ENCODE data around the gene SPTB.

SPTB gene

DNA sequence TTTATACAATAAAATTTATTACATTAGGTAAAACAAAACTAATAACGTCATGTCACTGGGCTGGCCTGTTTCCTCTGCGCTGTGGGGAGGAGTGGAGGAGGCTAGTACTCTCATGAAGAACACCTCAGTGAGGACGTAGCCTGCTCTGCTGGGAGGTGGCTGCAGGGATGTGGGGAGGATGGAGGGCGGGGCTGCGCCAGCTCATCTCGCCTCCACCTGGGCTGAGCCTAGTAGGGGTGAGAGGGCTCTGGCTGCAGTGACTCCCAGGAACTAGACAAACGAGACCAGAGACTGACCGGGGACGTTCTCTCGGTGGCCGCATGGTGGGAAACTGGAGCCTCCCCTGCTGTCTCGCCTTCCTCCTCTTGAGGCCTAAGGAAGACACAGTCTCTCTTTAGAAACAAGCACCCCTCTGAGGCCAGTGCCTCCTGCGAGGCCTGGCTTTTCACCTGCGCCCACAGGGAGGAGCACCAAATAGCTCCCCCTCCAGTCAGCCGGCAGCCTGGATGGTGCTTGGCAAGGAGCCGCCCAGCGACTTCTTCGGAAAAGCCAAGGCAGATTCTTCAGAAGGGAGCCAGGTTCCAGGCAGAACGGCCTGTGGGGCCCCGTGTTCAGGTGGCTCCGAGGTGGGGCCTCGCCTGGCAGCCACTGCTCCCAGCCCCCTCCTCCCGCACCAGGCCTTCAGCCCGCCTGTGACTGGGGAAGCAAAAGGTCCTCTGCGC lies 113.1 kb downstream of the SPTB start:
- DNase-seq (ENCODE audit: low read depth, low spot score), result no peak

DNA sequence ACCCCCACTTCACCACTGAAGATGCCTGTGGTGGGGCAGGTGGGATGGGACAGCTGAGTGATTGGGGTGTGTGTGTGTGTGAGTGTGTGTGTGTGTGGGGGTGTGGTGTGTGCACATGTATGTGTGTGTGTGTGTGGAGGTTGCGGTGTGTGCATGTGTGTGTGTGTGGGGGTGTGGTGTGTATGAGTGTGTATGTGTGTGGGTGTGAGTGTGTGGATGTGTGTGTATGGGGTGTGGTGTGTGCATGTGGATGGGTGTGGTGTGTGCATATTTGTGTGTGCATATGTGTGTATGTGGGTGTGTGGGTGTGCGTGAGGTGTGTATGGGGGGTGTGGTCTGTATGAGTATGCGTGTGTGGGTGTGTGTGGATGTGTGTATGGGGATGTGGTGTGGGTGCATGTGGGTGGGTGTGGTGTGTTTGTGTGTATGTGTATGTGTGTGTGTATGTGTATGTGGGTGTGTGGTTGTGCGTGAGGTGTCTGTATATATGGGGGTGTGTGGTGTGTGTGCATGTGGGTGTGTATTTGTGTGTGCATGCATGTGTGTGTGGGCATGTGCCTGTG lies 113.9 kb downstream of the SPTB start:
- no peak for DNase-seq (ENCODE audit: low read depth, low spot score)

GRCh38 chr14:64764641-64765520 lies 114.8 kb downstream of the SPTB start:
- peak; percentile 92 for DNase-seq (ENCODE audit: low read depth, low spot score)

GRCh38 chr14:64763801-64764621 lies 115.7 kb downstream of the SPTB start:
- DNase-seq (ENCODE audit: low read depth, low spot score), result peak; percentile 24

DNA sequence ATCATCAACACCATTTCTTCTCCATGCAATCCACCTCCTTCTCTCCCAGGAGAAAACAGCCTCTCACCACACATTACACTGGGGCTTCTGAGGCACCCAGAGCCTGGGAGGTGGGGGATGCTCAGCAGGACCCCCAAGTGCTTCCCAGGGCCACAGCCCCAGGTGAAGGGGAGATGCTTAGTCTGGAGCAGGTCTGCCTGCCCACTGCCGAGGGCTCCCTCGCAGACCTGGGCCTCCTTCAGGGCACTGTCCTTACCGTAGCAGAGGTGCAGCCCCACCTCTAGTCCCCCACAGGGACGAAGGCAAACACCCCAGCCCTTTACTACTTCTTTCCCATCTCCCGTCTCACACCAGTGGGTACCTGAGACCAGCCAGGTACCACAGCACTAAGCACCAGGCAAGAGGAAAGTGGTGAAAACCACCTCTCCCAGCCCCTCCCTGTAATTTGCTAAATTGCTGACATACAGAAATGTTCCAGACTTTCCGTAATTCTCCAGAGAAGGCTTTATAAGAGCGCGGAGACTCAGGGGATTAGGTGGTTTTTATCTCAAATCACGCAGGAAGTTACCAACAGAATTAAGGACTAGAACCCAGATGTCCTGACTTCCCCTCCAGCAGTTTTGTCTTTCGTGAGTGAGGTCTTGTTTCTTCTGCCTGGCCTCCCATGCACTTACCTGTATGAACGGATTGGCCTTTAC lies 116.5 kb downstream of the SPTB start:
- no peak for DNase-seq (ENCODE audit: low read depth, low spot score)

DNA sequence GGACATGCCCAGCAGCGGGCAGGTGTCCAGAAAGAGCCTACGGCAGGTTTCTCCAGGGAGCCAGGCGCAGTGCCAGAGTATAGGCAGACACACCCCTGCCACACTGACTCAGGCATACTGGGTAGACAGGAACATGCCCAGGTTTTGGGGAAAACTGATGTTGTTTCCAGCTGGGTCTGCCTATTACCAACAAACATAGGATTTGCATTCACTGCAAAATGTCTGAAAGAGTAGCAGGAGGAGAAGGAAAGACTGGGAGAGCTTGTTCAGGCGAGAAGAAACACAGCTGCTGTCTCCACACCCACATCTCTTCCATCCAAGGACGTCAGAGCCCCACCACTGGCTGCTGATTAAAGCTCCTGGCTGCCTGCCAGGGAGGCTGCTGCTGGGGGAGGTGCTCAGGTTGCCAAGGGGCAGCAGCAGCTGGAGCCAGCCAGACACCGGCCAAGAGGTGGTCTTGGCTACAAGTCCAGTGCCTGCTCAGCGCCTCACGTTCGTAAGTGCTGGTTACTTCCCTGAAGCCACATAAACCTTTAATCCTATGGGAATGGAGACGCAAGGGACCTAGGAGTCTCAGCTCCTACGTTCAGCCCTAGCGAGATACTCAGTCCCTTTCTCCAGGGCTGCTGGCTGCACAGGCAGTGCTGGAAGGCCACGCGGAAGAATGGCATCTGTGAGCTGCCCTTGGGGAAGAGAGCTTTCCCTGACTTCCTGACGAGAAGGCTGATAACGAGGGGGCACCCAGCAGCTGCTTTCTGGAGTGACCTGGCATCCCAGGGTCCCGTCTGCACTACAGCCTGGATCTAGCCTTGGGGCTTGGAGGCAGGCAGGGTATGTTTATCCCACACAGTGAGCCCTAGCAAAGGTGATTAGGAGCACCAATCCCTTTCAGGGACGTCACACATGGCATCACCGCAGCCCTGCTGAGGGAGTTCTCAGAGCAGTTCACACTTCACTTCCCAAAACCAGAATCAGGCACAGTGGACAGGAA lies 117.4 kb downstream of the SPTB start:
- DNase-seq (ENCODE audit: low read depth, low spot score), result peak; percentile 89

- DNase-seq (ENCODE audit: low read depth, low spot score), result peak; percentile 26
Measured at GRCh38 chr14:64761441-64762043, 118.2 kb downstream of the SPTB start.

- DNase-seq (ENCODE audit: low read depth, low spot score), result no peak
Measured at GRCh38 chr14:64760916-64761315, 118.8 kb downstream of the SPTB start.

- DNase-seq (ENCODE audit: low read depth, low spot score), result peak; percentile 47
Measured at GRCh38 chr14:64760146-64760755, 119.5 kb downstream of the SPTB start.

DNA sequence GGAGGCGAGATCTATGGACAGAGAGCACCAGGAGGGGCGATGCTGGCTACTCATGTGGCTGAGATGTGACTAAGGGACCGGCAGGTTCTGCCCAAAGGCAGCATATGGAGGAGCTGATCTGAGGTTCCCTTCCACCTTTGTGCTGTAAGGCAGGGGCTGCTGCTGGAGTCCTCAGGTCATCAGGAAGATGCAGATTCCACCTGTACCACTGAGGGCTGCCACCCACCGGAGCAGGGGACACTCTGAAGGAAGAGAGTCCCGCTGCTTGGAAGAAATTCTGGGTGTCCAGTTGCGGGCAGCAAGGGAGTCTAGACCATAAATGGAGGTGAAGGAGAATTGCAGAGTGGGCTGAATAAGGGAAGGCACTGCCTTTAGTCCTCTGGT lies 120.2 kb downstream of the SPTB start:
- DNase-seq (ENCODE audit: low read depth, low spot score), result no peak

DNA sequence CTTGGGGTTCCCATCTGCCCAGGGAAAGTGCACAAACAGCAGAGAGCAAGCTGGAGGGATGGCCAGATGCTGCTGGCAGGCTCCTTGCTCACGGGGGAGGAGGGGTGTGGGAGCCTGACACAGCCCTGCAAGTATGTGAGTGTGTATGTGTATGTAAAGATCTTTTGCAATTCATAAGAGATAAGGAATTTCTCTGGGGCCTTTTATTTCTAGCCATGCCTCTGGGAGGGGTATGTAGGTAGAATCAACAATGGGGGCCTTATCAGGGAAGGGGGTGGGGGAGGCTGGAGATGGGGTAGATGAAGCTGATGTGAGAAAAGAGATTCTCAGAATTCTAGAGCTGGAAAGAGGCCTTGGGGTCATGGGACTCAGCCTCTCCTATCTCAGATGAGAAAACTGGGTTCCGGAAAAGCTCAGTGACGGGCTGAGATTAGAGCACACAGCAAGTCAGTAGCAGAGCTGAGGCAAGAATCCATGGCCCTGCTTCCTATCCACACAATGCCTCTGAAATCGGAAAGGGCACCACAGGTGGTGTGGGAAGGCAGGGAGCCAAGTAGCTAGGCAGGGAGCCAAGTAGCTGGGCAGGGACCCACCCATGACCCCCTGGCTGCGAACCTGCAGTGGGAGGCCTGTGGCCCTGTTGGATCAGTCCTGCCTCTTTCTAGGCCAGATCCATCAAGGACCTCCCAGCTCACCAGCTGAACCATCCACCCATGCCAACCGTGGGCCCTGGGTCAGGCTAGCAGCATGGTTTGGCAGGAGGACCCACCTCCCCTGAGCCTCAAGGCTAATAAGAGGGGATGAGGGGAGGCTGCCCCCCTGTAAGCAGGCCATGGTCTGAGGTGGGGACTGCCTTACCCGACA lies 120.8 kb downstream of the SPTB start:
- peak; percentile 86 for DNase-seq (ENCODE audit: low read depth, low spot score)

GRCh38 chr14:64758025-64758521 lies 121.6 kb downstream of the SPTB start:
- DNase-seq (ENCODE audit: low read depth, low spot score), result peak; percentile 53

GRCh38 chr14:64757601-64758000 lies 122.1 kb downstream of the SPTB start:
- no peak for DNase-seq (ENCODE audit: low read depth, low spot score)

DNA sequence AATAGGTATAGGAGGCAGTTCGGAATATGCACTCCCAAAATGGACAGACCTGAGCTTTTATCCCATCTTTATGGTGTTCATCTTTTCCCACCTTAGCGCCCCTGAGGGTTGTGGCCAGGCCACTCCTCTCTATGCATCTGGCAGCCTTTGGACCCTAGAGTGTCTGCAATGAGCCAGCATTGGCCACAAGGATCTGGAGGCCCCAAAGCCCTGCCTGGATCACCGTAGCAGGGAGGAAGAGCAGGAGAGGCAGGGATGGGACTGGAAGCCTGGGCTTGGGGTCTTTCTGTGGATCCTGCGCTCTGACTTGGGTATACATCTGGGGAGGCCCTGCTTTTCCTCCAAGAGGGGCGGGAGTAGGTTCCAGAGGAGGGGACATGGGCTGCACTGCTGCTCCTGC lies 123.0 kb downstream of the SPTB start:
- DNase-seq (ENCODE audit: low read depth, low spot score), result no peak

DNA sequence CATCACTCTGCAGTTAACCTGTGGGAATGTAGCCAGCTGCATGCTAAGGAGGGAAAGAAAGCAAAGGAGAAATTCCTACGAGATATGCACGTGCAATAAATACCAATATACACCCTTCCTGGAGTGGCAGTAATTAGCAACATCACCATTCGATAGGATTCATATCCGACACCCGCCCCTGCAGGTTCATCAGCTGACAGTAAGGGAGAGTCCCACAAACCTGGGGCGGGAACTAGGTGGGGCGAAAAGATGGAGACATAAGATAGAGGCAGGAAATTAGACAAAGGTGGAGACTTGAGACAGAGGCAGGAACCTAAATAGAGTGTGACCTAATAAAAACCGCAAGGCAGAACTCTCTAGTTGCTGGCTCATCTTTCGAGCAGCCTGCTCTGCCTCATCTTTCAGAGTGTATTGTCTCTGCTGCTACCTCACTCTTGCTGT lies 123.9 kb downstream of the SPTB start:
- DNase-seq (ENCODE audit: low read depth, low spot score), result no peak

DNA sequence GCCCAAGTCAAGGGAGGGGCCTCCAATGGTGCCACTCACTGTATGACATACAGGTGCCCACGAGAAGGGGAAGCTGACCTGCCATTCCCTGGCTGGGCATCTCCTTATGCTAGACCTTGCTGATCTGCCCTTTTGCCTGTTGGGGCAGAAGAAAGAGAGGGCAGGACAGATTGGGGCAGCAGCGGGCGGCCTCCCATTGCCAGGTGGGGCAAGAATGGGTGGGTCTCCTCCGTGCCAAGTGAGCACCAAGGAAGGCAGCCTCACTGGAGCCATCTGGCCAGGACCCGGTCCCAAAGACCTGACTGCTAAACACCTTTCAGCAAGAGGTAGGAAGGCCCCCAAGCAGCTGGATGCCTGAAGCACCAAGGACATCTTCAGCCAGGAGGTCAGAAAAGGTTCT lies 125.0 kb downstream of the SPTB start:
- no peak for DNase-seq (ENCODE audit: low read depth, low spot score)

GRCh38 chr14:64753999-64754398 lies 125.7 kb downstream of the SPTB start:
- no peak for DNase-seq (ENCODE audit: low read depth, low spot score)

DNA sequence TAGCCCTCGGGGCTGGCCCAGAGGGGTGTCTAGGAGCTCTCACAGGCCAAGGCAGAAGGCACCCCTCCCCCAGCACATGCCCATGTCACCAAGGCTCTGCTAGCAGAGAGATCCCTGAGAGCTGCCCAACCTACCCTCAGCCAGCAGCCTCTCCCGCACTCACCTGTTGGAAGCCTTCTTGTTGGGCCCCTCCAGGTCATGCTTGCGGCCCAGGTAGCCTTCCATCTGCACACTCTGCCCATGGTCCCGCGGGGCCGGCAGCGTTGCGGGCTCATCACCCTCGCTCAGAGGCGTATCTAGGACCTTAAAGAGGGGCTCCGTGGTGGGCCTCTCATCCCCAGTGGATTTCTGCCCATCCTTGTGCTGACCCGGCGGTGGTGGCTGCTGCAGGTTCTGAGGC lies 126.3 kb downstream of the SPTB start:
- DNase-seq (ENCODE audit: low read depth, low spot score), result no peak

Measured in astrocyte of the hippocampus (primary cell).